ENCODE data around the gene AP5B1. TPM values are rescaled to one million over a fixed set of nuclear protein-coding genes. Genes with fewer than 3 reads are reported as not detected.

AP5B1 gene
- total RNA-seq, 1 experiment from 2014 or later: 24.2 TPM

- H3K36me3 ChIP-seq (ENCODE audit: low read depth, low read length): peaks cover 5% of the 10 kb centered on the region; the same call in 1 of the 2 replicates
- no peaks in the 10 kb centered on the region for H3K9me2 ChIP-seq (replicated peaks; ENCODE audit: low read length)
- H3K4me1 ChIP-seq (ENCODE audit: insufficient read depth, low read length): peaks cover 71% of the 10 kb centered on the region
- no peak overlapping the region for H2AFZ ChIP-seq (ENCODE audit: low read length)
- ATAC-seq (no peak), DNase-seq (no peak)
- H3K27me3 ChIP-seq (ENCODE audit: low read length): no peaks in the 10 kb centered on the region; the same call in 1 of the 2 replicates
- peaks cover 48% of the 10 kb centered on the region for H3K79me2 ChIP-seq (ENCODE audit: low read length)
- POLR2A ChIA-PET (ENCODE audit: unreplicated experiment): no interaction called here
- H3K4me2 ChIP-seq (ENCODE audit: low read length): peak overlapping the region; percentile 99
- H3K9me3 ChIP-seq (ENCODE audit: low read length): no peaks in the 10 kb centered on the region
- H3K27ac ChIP-seq (ENCODE audit: low read length): no peak overlapping the region
- H3K9ac ChIP-seq (ENCODE audit: low read length): no peak overlapping the region
- TF ChIP-seq EZH2 (IDR thresholded peaks at IDR 0.05; ENCODE audit: low read length, unreplicated experiment) (no peak), CTCF (conservative IDR thresholded peaks at IDR 0.05; ENCODE audit: low read depth, low read length) (no peak), EZH2phosphoT487 (IDR thresholded peaks at IDR 0.05; ENCODE audit: borderline replicate concordance, low read length) (no peak)
- peaks cover 29% of the 10 kb centered on the region; the same call in 1 of the 2 replicates for H4K20me1 ChIP-seq (ENCODE audit: low read length)
- intact Hi-C loops (cut with micrococcal nuclease): no loop called here
- no TSS peak for BruUV-seq (replicated peaks)
- no peaks in the 10 kb centered on the region for H3F3A ChIP-seq (ENCODE audit: low read length, unreplicated experiment)
- H3K4me3 ChIP-seq (ENCODE audit: low read length): peak overlapping the region; percentile 92
- CTCF ChIA-PET: interaction anchor here (0.5 to 0.9 kb wide), 3 partner anchors 10 to 27 kb away, joined by 4 to 5 read pairs (median 4); no protein-coding TSS in a partner anchor
Observed at GRCh38 chr11:65789230-65790103, 8.7 kb upstream of the AP5B1 start.

- H3K4me1 ChIP-seq (ENCODE audit: insufficient read depth, low read length): peaks cover 69% of the 10 kb centered on the region
- H3K9me2 ChIP-seq (replicated peaks; ENCODE audit: low read length): no peaks in the 10 kb centered on the region
- intact Hi-C loops (cut with micrococcal nuclease): no loop called here
- no peaks in the 10 kb centered on the region; the same call in 1 of the 2 replicates for H3K27me3 ChIP-seq (ENCODE audit: low read length)
- POLR2A ChIA-PET (ENCODE audit: unreplicated experiment): no interaction called here
- H2AFZ ChIP-seq (ENCODE audit: low read length): no peak overlapping the region
- H3K4me2 ChIP-seq (ENCODE audit: low read length): peak overlapping the region; percentile 99
- no peak overlapping the region for H3K9ac ChIP-seq (ENCODE audit: low read length)
- H3K36me3 ChIP-seq (ENCODE audit: low read depth, low read length): no peaks in the 10 kb centered on the region
- no TSS peak for BruUV-seq (replicated peaks)
- CTCF ChIA-PET: interaction anchor here (0.9 kb wide), 1 partner anchor 9 kb away, joined by 5 read pairs; no protein-coding TSS in a partner anchor
- TF ChIP-seq EZH2 (IDR thresholded peaks at IDR 0.05; ENCODE audit: low read length, unreplicated experiment) (no peak), CTCF (conservative IDR thresholded peaks at IDR 0.05; ENCODE audit: low read depth, low read length) (no peak), EZH2phosphoT487 (IDR thresholded peaks at IDR 0.05; ENCODE audit: borderline replicate concordance, low read length) (no peak)
- no peak for DNase-seq
- no peaks in the 10 kb centered on the region for H3K9me3 ChIP-seq (ENCODE audit: low read length)
- H3K27ac ChIP-seq (ENCODE audit: low read length): no peak overlapping the region
- no peak for ATAC-seq
- H3K79me2 ChIP-seq (ENCODE audit: low read length): peaks cover 44% of the 10 kb centered on the region
- no peaks in the 10 kb centered on the region for H3F3A ChIP-seq (ENCODE audit: low read length, unreplicated experiment)
- H4K20me1 ChIP-seq (ENCODE audit: low read length): peaks cover 24% of the 10 kb centered on the region; the same call in 1 of the 2 replicates
- peak overlapping the region; percentile 92 for H3K4me3 ChIP-seq (ENCODE audit: low read length)
Observed at GRCh38 chr11:65788821-65789220, 8.0 kb upstream of the AP5B1 start.
